NCI-H82 (cell line): ENCODE data around the gene PLEKHO1.
A peak's percentile ranks its signal among the peaks of the same experiment; 100 is the strongest.
"Not testable (repeated sequence)": the region's sequence is repeated elsewhere in the genome, so short reads cannot be mapped to it uniquely, and the experiment has no call there.

ENCODE experiments used
- DNase-seq: peaks from one replicate; lab custom pipeline; 2025; lab: John Stamatoyannopoulos, UW

The PLEKHO1 gene

DNA sequence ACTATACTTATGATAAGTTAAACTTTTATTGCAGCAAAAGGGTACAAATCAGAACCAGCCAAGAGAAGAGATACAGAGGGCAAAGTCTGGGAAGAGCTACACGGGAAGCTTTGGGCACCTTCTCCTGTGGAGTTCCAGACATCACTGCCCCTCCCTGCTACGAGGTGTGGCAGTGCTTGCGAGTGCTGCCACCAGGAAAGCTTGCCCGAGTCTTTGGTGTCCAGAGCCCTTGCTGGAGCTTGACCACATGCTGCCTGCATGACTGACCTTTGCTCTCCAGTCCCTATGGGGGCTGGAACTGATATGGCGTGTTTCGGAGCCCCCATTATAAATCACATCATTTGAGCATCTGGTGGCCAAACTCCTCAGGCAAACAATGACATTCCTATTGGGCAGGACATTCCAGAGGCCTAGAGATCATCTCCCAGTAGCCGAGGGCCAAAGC is 23.4 kb downstream of the PLEKHO1 start:
- no peak for DNase-seq

DNA sequence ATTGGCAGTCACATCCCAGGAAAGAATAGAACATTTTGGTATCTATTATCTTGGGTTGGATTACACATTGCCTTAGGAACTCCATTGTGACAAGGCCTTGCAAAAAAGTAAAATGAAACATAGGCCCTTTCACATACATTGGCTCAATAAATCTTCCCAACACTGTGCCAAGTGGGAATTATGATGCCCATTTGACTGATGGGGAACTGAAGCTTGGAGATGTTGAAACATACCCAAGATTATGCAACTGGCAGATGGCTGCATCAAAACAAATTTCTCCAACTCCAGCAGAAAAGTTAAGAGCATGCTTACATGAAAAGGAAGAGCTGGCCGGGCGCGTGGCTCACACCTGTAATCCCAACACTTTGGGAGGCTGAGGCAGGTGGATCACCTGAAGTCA is 26.9 kb downstream of the PLEKHO1 start:
- no peak for DNase-seq

DNA sequence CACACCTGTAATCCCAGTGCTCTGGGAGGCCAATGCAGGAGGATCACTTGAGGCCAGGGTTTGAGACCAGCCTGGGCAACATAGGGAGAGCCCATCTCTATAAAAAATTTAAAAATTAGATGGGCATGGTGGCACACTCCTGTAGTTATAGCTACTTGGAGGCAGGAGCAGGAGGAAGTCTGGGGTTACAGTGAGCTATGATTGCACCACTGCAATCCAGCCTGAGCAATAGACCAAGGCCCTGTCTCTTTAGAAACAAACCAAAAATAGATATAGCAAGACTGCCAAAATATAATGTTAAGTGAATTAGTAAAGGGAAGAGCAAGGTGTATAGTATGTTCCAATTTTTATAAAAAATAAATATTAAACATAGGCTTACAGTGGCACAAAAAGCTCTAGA is 28.8 kb downstream of the PLEKHO1 start:
- no peak for DNase-seq

DNA sequence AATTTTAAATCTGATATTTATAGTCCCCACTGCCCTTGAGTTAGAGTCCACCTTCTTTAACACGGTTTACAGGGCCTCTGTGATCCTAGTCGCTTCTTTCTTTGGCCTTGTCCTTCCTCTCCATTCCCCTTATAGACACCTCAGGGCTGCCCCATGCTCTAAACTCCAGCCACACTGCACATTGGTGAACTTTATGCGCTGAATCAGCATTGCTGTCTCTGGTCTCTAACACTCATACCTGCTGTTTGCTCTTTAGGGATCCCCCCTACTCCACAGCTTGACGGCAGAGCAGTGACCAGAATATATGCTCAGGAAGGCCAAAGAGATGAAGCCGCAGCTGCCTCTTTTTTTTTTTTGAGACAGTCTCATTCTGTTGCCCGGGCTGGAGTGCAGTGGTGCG is 30.2 kb downstream of the PLEKHO1 start:
- DNase-seq: no peak

DNA sequence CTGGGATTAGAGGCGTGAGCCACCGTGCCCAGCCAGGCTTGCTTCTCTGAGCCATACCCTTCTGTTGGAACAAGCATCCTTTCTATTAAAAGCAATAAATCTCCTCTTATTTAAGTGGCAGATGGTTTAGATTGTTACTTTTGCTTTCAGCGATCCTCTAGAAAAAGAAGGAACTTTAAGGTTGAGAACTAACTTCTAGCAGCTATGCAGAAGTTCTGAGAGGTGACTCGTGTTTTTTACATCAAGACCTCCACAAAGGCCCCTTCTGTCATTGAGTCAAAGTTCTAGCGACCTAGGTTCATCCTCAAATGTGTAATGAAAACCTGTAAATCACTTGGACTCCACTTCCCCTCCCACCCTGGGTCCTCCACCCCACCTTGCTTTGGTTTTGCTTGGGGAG is 30.8 kb downstream of the PLEKHO1 start:
- no peak for DNase-seq

DNA sequence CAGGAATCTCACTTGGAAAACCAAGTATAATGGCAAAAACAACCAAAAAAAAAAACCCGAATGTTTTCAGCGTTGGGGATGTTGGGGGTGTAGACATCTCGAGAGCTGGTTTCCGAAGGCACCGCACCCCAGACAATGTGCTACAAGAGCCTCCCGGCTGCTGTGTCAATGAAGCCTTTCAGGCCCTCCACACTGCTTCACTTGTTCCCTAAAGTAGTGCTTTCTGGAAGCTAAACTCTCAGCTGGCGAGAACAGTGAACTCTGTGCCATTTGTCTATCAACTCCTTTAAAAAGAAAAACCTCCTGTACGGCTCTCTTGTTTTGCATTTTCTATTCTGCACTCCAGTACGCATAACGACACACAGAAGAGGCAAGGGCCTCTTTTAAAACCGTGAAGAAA is 32.5 kb downstream of the PLEKHO1 start:
- no peak for DNase-seq

DNA sequence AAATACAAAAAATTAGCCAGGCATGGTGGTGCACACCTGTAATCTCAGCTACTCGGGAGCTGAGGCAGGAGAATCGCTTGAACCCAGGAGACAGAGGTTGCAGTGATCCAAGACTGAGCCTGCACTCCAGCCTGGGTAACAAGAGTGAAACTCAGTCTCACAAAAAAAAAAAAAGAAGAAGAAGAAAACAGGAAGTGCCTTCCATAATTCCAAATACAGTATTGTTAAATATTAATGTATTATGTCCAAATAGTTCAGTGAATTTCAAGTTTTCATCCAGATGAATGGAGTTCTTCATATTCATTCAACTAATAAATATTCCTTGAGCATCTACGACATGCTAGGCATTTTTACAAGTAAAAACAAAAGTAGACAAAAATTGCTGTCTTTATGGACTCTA is 33.3 kb downstream of the PLEKHO1 start:
- no peak for DNase-seq

DNA sequence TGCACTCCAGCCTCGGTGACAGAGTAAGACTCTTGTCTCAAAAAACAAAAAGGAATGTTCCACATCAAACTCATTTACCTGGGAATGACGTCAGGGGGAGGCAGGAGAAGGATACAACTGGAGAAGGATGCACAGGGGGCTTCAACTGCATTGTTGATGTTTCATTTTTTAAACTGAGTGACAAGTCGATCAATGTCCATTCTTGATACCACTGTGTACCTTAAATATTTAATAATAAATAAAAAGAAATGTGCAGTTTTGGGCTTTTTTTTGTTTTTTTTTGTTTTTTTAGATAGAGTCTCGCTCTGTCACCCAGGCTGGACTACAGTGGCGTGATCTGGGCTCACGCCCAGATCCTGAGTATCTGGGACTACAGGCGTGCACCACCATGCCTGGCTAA is 35.8 kb downstream of the PLEKHO1 start:
- no peak for DNase-seq

DNA sequence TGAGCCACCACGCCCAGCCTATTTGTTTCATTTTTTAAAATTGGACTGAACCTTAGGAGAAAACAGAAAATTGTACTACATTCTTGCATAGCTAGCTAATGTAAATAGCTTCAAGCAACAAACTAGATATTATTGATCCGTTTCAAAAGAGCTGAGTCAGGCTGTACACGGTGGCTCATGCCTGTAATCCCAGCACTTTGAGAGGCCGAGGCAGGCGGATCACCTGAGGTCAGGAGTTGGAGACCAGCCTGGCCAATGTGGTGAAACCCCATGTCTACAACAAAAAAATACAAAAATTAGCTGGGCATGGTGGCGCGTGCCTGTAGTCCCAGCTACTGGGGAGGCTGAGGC is 36.7 kb downstream of the PLEKHO1 start:
- DNase-seq: not testable (repeated sequence)

DNA sequence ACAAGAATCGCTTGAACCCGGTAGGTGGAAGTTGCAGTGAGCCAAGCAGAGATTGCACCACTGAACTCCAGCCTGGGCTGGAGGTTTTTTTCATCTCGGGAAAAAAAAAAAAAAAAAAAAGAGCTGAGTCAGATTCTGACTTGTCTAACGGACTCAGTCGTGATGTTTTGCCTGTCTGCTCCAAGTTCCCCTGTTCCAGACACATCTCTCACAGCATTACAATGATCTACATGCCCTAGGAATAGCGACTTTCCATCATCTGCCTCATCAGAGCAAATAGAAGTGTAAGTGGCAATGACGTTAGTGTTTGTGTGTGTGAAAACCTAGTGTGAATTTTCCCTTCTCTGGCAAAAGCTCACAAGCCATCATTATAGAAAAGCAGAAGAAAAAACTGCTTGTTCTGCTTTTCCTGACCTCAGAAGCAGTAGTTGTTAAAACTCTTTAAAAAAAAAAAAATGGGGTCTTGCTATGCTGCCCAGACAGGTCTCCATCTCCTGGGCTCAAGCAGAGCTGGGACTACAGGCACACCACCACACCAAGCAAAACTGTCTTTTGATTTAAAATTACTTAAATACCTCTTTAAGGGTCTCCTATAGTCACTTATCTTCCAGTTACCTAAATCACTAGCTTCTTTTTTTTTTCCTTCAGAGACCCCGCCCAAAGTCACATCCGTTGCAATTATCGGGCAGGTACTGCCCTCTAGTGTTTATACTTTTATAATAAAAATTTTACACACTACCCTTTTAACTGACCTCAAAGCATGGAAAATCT is 37.3 kb downstream of the PLEKHO1 start:
- peak; percentile 80 for DNase-seq

DNA sequence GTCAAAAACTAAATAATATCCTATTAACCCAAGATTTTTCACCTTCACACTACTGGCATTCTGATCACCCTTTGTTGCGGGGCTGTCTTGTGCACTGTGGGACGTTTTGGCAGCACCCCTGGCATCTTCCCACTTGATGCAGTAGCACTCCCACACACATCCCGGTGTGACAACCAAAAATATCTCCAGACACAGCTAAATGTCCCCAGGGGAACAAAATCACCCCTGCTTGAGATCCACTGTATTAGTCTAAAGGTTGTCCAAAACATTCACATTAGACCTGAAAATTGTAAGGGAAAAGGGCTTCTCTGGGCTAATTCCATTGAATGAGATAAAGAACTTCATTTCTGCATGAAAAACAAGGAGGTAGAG is 37.8 kb downstream of the PLEKHO1 start:
- no peak for DNase-seq

DNA sequence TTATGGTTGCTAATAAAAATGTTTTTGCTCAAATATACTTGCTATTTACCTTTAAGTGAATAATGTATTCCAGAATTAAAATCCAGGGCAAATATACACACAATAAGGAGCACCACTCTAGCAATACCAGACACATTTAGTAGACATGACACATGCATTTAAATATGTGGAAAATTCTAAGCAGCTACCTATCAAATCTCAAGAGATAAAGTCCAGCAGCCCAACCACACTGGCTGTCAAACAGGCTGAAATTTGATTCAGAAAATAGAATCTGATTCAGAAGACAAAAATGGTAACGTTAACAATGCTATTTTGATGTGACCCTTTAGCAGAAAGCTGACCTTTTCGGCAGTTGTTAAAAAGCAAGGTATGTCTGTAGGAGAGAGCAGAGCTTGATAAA is 42.3 kb downstream of the PLEKHO1 start:
- DNase-seq: no peak

DNA sequence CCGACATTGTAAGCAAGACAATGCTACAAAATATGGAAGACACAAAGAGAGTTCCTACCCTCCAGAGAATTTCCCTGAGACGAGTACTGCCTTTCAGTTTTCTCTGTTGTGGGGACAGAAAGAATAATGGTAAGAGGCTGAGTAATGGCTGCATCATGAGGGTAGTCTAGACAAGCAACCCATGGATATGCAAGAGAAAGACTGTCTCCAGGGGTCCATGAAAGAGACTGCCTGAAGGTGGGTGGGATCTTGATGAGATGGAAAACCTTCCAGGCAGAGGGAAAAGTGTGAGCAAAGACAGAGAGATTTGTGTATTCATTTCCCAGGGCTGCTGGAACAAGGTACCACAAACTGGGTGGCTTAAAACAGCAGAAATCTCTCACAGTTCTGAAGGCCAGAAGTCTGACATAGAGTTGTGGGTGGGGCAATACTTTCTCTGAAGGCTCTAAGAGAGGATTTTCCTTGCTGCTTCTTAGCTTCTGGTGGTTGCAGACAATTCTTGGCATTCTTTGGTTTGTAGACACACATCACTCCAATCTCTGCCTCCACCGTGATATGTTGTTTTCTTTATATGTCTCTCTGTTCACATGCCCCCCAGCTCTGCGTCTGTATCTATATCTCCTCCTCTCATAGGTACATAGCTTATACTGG is 44.8 kb downstream of the PLEKHO1 start:
- no peak for DNase-seq

DNA sequence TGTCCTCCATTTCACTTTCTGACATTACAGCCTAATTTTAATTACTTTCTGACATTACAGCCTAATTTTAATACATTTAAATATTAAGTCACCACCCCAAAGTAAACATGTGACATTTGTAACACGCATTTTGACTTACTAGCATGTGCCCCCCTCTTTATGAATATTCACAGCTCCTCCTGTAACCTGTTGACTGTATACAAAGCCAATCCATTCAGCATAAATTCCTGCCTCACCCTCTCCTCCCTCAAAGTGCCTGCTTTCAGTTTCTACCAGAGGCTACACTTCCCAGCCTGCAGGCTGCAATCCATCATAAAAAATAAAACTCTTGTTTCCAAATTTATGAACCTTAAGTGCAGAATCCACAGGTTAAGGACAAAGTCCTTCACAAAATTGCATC is 46.7 kb downstream of the PLEKHO1 start:
- DNase-seq: no peak

DNA sequence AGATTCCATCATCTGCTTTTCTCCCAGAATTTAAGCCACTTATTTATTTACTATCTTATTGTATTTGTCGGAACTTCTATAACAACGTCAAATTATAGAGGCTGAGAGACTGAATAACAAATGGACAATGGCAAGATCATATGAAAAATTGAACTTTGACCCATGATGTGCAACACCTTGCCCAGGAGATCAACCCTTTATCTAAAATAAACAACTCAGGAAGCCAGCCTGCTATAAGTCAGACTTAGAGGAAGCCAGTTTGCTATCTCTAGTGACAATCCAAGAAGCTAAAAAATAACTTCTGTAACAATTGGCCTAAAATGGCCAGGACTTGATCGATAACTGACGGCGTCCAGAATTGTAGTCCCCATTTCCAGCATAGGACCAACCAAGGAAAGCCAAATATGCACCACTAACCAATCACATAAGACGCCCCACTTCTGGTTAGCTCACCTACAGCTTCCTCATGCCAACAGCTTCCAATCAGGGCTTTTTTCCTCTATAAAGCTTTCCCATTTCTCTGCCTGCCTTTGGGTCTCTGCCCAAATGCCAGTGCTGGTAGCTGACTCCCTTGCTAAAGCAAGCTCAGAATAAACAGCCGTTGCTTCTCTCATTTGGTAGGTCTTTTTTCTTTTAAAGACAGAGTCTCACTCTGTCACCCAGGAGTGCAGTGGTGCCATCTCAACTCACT is 57.7 kb downstream of the PLEKHO1 start:
- no peak for DNase-seq

DNA sequence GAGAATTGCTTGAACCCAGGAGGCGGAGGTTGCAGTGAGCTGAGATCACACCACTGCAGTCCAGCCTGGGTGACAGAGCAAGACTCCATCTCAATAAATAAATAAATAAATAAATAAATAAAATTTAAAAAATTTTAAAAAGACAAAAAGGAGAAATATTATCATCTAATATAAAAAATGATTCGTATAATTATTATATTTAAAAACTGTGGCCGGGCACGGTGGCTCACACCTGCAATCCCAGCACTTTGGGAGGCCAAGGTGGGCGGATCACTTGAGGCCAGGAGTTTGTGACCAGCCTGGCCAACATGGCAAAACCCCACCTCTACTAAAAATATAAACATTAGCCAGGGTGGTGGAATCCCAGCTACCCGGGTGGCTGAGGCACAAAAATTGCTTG is 58.7 kb downstream of the PLEKHO1 start:
- DNase-seq: not testable (repeated sequence)
